A549 (cell line): ENCODE data around the gene FHIT. TPM values are rescaled to one million over a fixed set of nuclear protein-coding genes. Genes with fewer than 3 reads are reported as not detected.

ENCODE experiments used
- ATAC-seq, 2 experiments: fragments of 200-7000 bp in 1 of 2; fragments of >200 bp in 1 of 2; cut with Nextera tagmentation in 1 of 2; cut with Tn5 transposase in 1 of 2; 3 replicates each; pipeline versions ENCODE4 v1.8.0 to v1.9.1; 2018 to 2020; ENCODE audit warnings: mild to moderate bottlenecking in 1 of 2, moderate library complexity in 1 of 2
- CTCF ChIA-PET: fragments of 300-600 bp; sonication (Branson Sonifier 250); formaldehyde crosslinking; extraction: SDS; loops from one replicate; lab custom pipeline; 2021; ENCODE audit warnings: antibody characterized with exemption, inconsistent platforms; lab: Yijun Ruan, JAX
- POLR2A ChIA-PET: fragments of 350-600 bp; formaldehyde crosslinking; extraction: SDS; loops from one replicate; lab custom pipeline; 2021; ENCODE audit warnings: antibody characterized with exemption, inconsistent platforms; lab: Yijun Ruan, JAX
- DNase-seq, 2 experiments: peaks; one replicate each; pipeline versions ENCODE4 v3.0.0 to v3.0.0-alpha.2; 2011 to 2016; ENCODE audit warnings: low read depth in 1 of 2, low spot score in 1 of 2
- FAIRE-seq: peaks from 2 replicates; lab custom pipeline; 2011; peaks lifted over from hg19 to GRCh38; lab: Jason Lieb, UNC
- H3K27ac ChIP-seq, 2 experiments: fragments of >200 bp; sonication (Bioruptor Twin); formaldehyde crosslinking; 3 replicates each; pipeline ENCODE4 v1.5.1; 2016 to 2017
- H3K4me1 ChIP-seq: fragments of >200 bp; sonication (Bioruptor Twin); formaldehyde crosslinking; 3 replicates; pipeline ENCODE4 v1.6.1; 2016
- H3K4me2 ChIP-seq: fragments of >200 bp; sonication (Bioruptor Twin); formaldehyde crosslinking; 3 replicates; pipeline ENCODE4 v1.6.1; 2016
- H3K4me3 ChIP-seq: fragments of >200 bp; sonication (Bioruptor Twin); formaldehyde crosslinking; 3 replicates; pipeline ENCODE4 v1.5.1; 2016
- H3K9me3 ChIP-seq: fragments of >200 bp; sonication (Bioruptor Twin); formaldehyde crosslinking; 3 replicates; pipeline ENCODE4 v1.6.1; 2016
- CBX8 ChIP-seq: fragments of 200-600 bp; sonication (generic); IDR thresholded peaks from 2 replicates; pipeline ENCODE4 v1.6.1; 2016
- EHF ChIP-seq: fragments of 250-450 bp; sonication (Bioruptor Pico); IDR thresholded peaks from 2 replicates; pipeline ENCODE4 v1.5.0; 2020; ENCODE audit warnings: mild to moderate bottlenecking
- EP300 ChIP-seq, 2 experiments: fragments of >200 bp; sonication (Bioruptor Twin); formaldehyde crosslinking; IDR thresholded peaks; 2 replicates in 1 of 2; 3 replicates in 1 of 2; pipeline ENCODE4 v1.6.1; 2016 to 2017
- FOSB ChIP-seq: fragments of 250-450 bp; sonication (Bioruptor Pico); IDR thresholded peaks from 2 replicates; pipeline ENCODE4 v1.5.0; 2020; ENCODE audit warnings: mild to moderate bottlenecking, moderate library complexity
- FOSL2 ChIP-seq, 2 experiments: fragments of 450-650 bp in 1 of 2; fragments of >200 bp in 1 of 2; sonication (Bioruptor Twin) in 1 of 2; formaldehyde crosslinking; IDR thresholded peaks; 2 replicates each; pipeline versions ENCODE4 v1.5.0 to v1.6.1; 2016 to 2020; ENCODE audit warnings: mild to moderate bottlenecking in 1 of 2, moderate library complexity in 1 of 2
- HEYL ChIP-seq: fragments of 250-450 bp; sonication (Bioruptor Pico); IDR thresholded peaks from 2 replicates; pipeline ENCODE4 v1.8.0; 2021; ENCODE audit warnings: mild to moderate bottlenecking, moderate library complexity
- HOXA7 ChIP-seq: fragments of 250-450 bp; sonication (Bioruptor Pico); IDR thresholded peaks from 2 replicates; pipeline ENCODE4 v1.5.0; 2020; ENCODE audit warnings: mild to moderate bottlenecking, moderate library complexity
- HOXB5 ChIP-seq: fragments of 250-450 bp; sonication (Bioruptor Pico); IDR thresholded peaks from 2 replicates; pipeline ENCODE4 v1.5.0; 2020; ENCODE audit warnings: mild to moderate bottlenecking, moderate library complexity
- JUN ChIP-seq, 2 experiments: fragments of >200 bp; sonication (Bioruptor Twin); formaldehyde crosslinking; IDR thresholded peaks; 2 replicates in 1 of 2; 3 replicates in 1 of 2; pipeline ENCODE4 v1.6.1; 2016 to 2017
- JUNB ChIP-seq: fragments of >200 bp; sonication (Bioruptor Twin); formaldehyde crosslinking; IDR thresholded peaks from 2 replicates; pipeline ENCODE4 v1.6.1; 2016
- KDM1A ChIP-seq: fragments of 200-600 bp; sonication (generic); IDR thresholded peaks from 2 replicates; pipeline ENCODE4 v1.6.1; 2016; ENCODE audit warnings: low read depth, mild to moderate bottlenecking
- KDM5A ChIP-seq: fragments of 200-600 bp; sonication (generic); IDR thresholded peaks from 2 replicates; pipeline ENCODE4 v1.6.1; 2016; ENCODE audit warnings: antibody characterized with exemption, mild to moderate bottlenecking
- MAFK ChIP-seq: fragments of 450-650 bp; IDR thresholded peaks from 2 replicates; pipeline ENCODE4 v1.6.1; 2014; ENCODE audit not compliant: partially characterized antibody
- MAZ ChIP-seq: fragments of 150-350 bp; IDR thresholded peaks from 2 replicates; pipeline ENCODE4 v1.6.1; 2014; ENCODE audit warnings: antibody characterized with exemption, low read depth, low read length, borderline replicate concordance
- NPAS2 ChIP-seq: fragments of 250-450 bp; sonication (Bioruptor Pico); IDR thresholded peaks from 2 replicates; pipeline ENCODE4 v1.8.0; 2022; ENCODE audit warnings: mild to moderate bottlenecking, moderate library complexity, borderline replicate concordance
- NR3C1 ChIP-seq: fragments of >200 bp; sonication (Bioruptor Twin); formaldehyde crosslinking; IDR thresholded peaks from 3 replicates; pipeline ENCODE4 v1.6.1; 2017
- PHF8 ChIP-seq: fragments of 200-600 bp; sonication (generic); IDR thresholded peaks from 2 replicates; pipeline ENCODE4 v1.6.1; 2016; ENCODE audit warnings: low read depth, mild to moderate bottlenecking, antibody characterized with exemption, moderate library complexity, borderline replicate concordance
- POLR2A ChIP-seq: IDR thresholded peaks from 2 replicates; pipeline ENCODE4 v1.6.1; 2012; ENCODE audit warnings: mild to moderate bottlenecking, low read length
- POLR2AphosphoS2 ChIP-seq: conservative IDR thresholded peaks from 2 replicates; pipeline ENCODE4 v1.6.1; 2012; ENCODE audit warnings: low read length, improper control_type of control experiment, inconsistent platforms
- RAD21 ChIP-seq, 2 experiments: fragments of >200 bp in 1 of 2; sonication (Bioruptor Twin) in 1 of 2; formaldehyde crosslinking in 1 of 2; IDR thresholded peaks in 1 of 2; conservative IDR thresholded peaks in 1 of 2; 2 replicates in 1 of 2; 3 replicates in 1 of 2; pipeline ENCODE4 v1.6.1; 2012 to 2018; ENCODE audit warnings: inconsistent platforms in 1 of 2
- REST ChIP-seq: fragments of 200-600 bp; sonication (generic); IDR thresholded peaks from 2 replicates; pipeline ENCODE4 v1.6.1; 2016; ENCODE audit warnings: antibody characterized with exemption, mild to moderate bottlenecking, moderate library complexity
- RFX5 ChIP-seq: fragments of 450-650 bp; IDR thresholded peaks from 2 replicates; pipeline ENCODE4 v1.7.1; 2014; ENCODE audit warnings: antibody characterized with exemption, mild to moderate bottlenecking, moderate library complexity
- RNF2 ChIP-seq: fragments of 200-600 bp; sonication (generic); IDR thresholded peaks from 2 replicates; pipeline ENCODE4 v1.6.1; 2016; ENCODE audit warnings: low read depth, mild to moderate bottlenecking, antibody characterized with exemption, moderate library complexity, borderline replicate concordance
- SMC3 ChIP-seq: fragments of >200 bp; sonication (Bioruptor Twin); formaldehyde crosslinking; IDR thresholded peaks from 3 replicates; pipeline ENCODE4 v1.6.1; 2018; ENCODE audit warnings: inconsistent platforms
- TP53 ChIP-seq: fragments of 250-450 bp; sonication (Bioruptor Pico); IDR thresholded peaks from 2 replicates; pipeline ENCODE4 v1.5.0; 2021; ENCODE audit warnings: mild to moderate bottlenecking, moderate library complexity
- ZFP36 ChIP-seq: fragments of 450-650 bp; IDR thresholded peaks from 2 replicates; pipeline ENCODE4 v1.6.1; 2014; ENCODE audit warnings: borderline replicate concordance; ENCODE audit not compliant: partially characterized antibody
- ZNF302 ChIP-seq: fragments of 250-450 bp; sonication (Bioruptor Pico); IDR thresholded peaks from 2 replicates; pipeline ENCODE4 v1.9.0; 2021; ENCODE audit warnings: inconsistent platforms, mild to moderate bottlenecking, moderate library complexity
- WGBS: methylation state at CpG from one replicate; pipeline ENCODE4 v1.1.6; 2017; ENCODE audit errors: missing lambda C conversion rate; 5-methylcytosine and 5-hydroxymethylcytosine counted together
- polyA plus RNA-seq, 4 experiments: library from polyadenylated mRNA; depleted of rRNA in 3 of 4; stranded (reverse); fragments of >200 nt; fragmentation: RNase III in 1 of 4; extraction: RNeasy Plus Mini Kit Qiagen cat#74134 plus additional on column Dnase treatment in 1 of 4; gene quantifications; 2 replicates in 3 of 4; 3 replicates in 1 of 4; pipeline ENCODE4 v1.2.3, GENCODE V29; 2011 to 2017
- TF ChIP-seq, protein P1 (sequence below): fragments of 150-350 bp; IDR thresholded peaks from 2 replicates; pipeline ENCODE4 v1.6.1; 2014; ENCODE audit warnings: low read depth, mild to moderate bottlenecking, low read length
- TF ChIP-seq, protein P2 (sequence below): fragments of >200 bp; sonication (Bioruptor Twin); formaldehyde crosslinking; IDR thresholded peaks from 3 replicates; pipeline ENCODE4 v1.5.1; 2016
- TF ChIP-seq, protein P3 (sequence below): IDR thresholded peaks from 2 replicates; pipeline ENCODE4 v1.6.1; 2012

FHIT gene
- polyA plus RNA-seq, 2 of the 4 experiments (the other 2 are of a cell fraction), result 0.76 to 0.92 TPM

DNA sequence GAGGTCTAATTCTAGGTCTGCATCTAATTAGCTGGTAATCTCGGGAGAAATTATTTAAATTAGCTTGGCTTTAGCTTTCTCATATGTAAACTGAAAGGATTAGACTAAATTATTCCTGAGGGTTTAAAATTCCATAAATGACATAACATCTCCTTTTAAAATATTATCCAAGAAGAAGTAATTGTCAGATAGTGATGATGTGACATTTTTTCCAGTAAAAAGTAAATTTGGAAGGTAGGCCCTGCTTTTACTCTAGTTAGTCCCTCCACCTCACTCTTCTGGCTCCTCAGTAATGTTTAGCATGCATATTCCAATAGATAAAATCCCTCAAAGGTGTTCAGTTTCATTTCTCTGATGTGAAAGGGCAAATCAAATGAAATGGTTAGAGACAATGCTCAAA, 215.7 kb downstream of the FHIT start:
- peak; percentile 25 for TF ChIP-seq MAFK
- no peak for TF ChIP-seq HOXB5 (CRISPR knock-in tag)
- TF ChIP-seq, all 56 proteins: peak for 1
- DNase-seq, result no peak
- Histone ChIP-seq H3K27ac (no peak overlapping the region), H3K4me2 (no peak overlapping the region), H3K4me3 (no peak overlapping the region), H3K4me1 (no peaks in the 10 kb centered on the region), H3K9me3 (no peaks in the 10 kb centered on the region)
- POLR2A ChIA-PET, result no interaction called here
- no peak for ATAC-seq
- FAIRE-seq, result no peak
- 26% methylated on average over 1 of the region's 1 CpG for WGBS
- CTCF ChIA-PET, result no interaction called here

GRCh38 chr3:61032991-61033390, 218.3 kb downstream of the FHIT start:
- H3K4me3 ChIP-seq, result no peak overlapping the region
- no peaks in the 10 kb centered on the region for H3K4me1 ChIP-seq
- ATAC-seq (no peak), DNase-seq (no peak), FAIRE-seq (no peak)
- no peaks in the 10 kb centered on the region for H3K9me3 ChIP-seq
- no peak overlapping the region for H3K27ac ChIP-seq
- ChIA-PET CTCF (no interaction called here), POLR2A (no interaction called here)
- H3K4me2 ChIP-seq, result no peak overlapping the region
- TF ChIP-seq FOSB, result no peak
- TF ChIP-seq, protein P1, sequence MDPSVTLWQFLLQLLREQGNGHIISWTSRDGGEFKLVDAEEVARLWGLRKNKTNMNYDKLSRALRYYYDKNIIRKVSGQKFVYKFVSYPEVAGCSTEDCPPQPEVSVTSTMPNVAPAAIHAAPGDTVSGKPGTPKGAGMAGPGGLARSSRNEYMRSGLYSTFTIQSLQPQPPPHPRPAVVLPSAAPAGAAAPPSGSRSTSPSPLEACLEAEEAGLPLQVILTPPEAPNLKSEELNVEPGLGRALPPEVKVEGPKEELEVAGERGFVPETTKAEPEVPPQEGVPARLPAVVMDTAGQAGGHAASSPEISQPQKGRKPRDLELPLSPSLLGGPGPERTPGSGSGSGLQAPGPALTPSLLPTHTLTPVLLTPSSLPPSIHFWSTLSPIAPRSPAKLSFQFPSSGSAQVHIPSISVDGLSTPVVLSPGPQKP, result no peak
- TF ChIP-seq MAZ, result no peak
- no peak for TF ChIP-seq KDM5A
- TF ChIP-seq RNF2, result no peak
- no peak for TF ChIP-seq EHF (CRISPR knock-in tag)
- no peak for TF ChIP-seq NR3C1
- no peak for TF ChIP-seq PHF8
- no peak for TF ChIP-seq REST
- no peak for TF ChIP-seq MAFK
- TF ChIP-seq TP53, result no peak
- TF ChIP-seq SMC3, result no peak
- TF ChIP-seq EP300 (IDR thresholded peaks at IDR 0.05), result no peak
- no peak for TF ChIP-seq POLR2AphosphoS2
- no peak for TF ChIP-seq CBX8
- TF ChIP-seq NPAS2 (CRISPR knock-in tag), result no peak
- no peak for TF ChIP-seq JUN (IDR thresholded peaks at IDR 0.05)
- 14% methylated on average over 5 of the region's 5 CpGs for WGBS

- Histone ChIP-seq H3K27ac (no peak overlapping the region), H3K4me3 (no peak overlapping the region), H3K4me2 (no peak overlapping the region), H3K9me3 (no peaks in the 10 kb centered on the region), H3K4me1 (no peaks in the 10 kb centered on the region)
- ChIA-PET POLR2A (no interaction called here), CTCF (no interaction called here)
- 91% methylated on average over 2 of the region's 2 CpGs for WGBS
- ATAC-seq, result no peak
- FAIRE-seq, result no peak
- DNase-seq, result no peak
- no peak for TF ChIP-seq HEYL (CRISPR knock-in tag)
- no peak for TF ChIP-seq ZFP36
- no peak for TF ChIP-seq JUNB
- TF ChIP-seq HOXA7 (CRISPR knock-in tag), result no peak
- TF ChIP-seq RAD21 (conservative IDR thresholded peaks at IDR 0.05 in 1 of 2, IDR thresholded peaks at IDR 0.05 in 1 of 2), result no peak
- TF ChIP-seq FOSL2 (IDR thresholded peaks at IDR 0.05), result no peak
- no peak for TF ChIP-seq FOSL2 (CRISPR knock-in tag; IDR thresholded peaks at IDR 0.05)
- TF ChIP-seq ZNF302 (CRISPR knock-in tag), result no peak
- TF ChIP-seq, protein P2, sequence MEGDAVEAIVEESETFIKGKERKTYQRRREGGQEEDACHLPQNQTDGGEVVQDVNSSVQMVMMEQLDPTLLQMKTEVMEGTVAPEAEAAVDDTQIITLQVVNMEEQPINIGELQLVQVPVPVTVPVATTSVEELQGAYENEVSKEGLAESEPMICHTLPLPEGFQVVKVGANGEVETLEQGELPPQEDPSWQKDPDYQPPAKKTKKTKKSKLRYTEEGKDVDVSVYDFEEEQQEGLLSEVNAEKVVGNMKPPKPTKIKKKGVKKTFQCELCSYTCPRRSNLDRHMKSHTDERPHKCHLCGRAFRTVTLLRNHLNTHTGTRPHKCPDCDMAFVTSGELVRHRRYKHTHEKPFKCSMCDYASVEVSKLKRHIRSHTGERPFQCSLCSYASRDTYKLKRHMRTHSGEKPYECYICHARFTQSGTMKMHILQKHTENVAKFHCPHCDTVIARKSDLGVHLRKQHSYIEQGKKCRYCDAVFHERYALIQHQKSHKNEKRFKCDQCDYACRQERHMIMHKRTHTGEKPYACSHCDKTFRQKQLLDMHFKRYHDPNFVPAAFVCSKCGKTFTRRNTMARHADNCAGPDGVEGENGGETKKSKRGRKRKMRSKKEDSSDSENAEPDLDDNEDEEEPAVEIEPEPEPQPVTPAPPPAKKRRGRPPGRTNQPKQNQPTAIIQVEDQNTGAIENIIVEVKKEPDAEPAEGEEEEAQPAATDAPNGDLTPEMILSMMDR, result no peak
- no peak for TF ChIP-seq KDM1A
- no peak for TF ChIP-seq POLR2A
- no peak for TF ChIP-seq RFX5
- no peak for TF ChIP-seq EHF (CRISPR knock-in tag)
- TF ChIP-seq, protein P3, sequence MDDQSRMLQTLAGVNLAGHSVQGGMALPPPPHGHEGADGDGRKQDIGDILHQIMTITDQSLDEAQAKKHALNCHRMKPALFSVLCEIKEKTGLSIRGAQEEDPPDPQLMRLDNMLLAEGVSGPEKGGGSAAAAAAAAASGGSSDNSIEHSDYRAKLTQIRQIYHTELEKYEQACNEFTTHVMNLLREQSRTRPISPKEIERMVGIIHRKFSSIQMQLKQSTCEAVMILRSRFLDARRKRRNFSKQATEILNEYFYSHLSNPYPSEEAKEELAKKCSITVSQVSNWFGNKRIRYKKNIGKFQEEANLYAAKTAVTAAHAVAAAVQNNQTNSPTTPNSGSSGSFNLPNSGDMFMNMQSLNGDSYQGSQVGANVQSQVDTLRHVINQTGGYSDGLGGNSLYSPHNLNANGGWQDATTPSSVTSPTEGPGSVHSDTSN, result no peak
Observed at GRCh38 chr3:61031503-61031902, 219.7 kb downstream of the FHIT start.
